NK-92 treated with Interleukin-12 subunit alpha and Interleukin-12 subunit beta, amount 100 ng/mL, for 24 hours (cell line): Measurements from ENCODE around the gene RAB23.

Experiments
- DNase-seq: peaks from one replicate; lab custom pipeline; 2025; lab: John Stamatoyannopoulos, UW

The RAB23 gene

GRCh38 chr6:57180596-57180995 is 41.5 kb downstream of the RAB23 start:
- DNase-seq: no peak

- no peak for DNase-seq
These were observed 44.4 kb downstream of the RAB23 start for GRCh38 chr6:57177545-57178265.

GRCh38 chr6:57174511-57174907 is 47.6 kb downstream of the RAB23 start:
- DNase-seq: no peak

GRCh38 chr6:57173886-57174510 is 48.1 kb downstream of the RAB23 start:
- no peak for DNase-seq

- DNase-seq: no peak
These were observed 48.8 kb downstream of the RAB23 start for GRCh38 chr6:57173056-57173885.

GRCh38 chr6:57172136-57173055 is 49.7 kb downstream of the RAB23 start, which contains the start of gene BAG2:
Gene BAG2, plus strand, starts transcription at chr6:57172326. Its CDS starts 372 bp downstream, at chr6:57172698.
- DNase-seq: peak; percentile 72

GRCh38 chr6:57165080-57165479 is 57.0 kb downstream of the RAB23 start:
- DNase-seq: no peak

GRCh38 chr6:57163956-57164355 is 58.2 kb downstream of the RAB23 start:
- DNase-seq: no peak

GRCh38 chr6:57162516-57162915 is 59.6 kb downstream of the RAB23 start:
- DNase-seq: no peak

GRCh38 chr6:57162028-57162427 is 60.1 kb downstream of the RAB23 start:
- DNase-seq: no peak

- no peak for DNase-seq
These were observed 63.0 kb downstream of the RAB23 start for GRCh38 chr6:57159127-57159526.

- no peak for DNase-seq
These were observed 63.4 kb downstream of the RAB23 start for GRCh38 chr6:57158658-57159057.

- no peak for DNase-seq
These were observed 73.9 kb downstream of the RAB23 start for GRCh38 chr6:57147955-57148858.

- no peak for DNase-seq
These were observed 74.7 kb downstream of the RAB23 start for GRCh38 chr6:57147401-57147800.

GRCh38 chr6:57143690-57144089 is 78.4 kb downstream of the RAB23 start:
- DNase-seq: no peak

GRCh38 chr6:57142178-57142525 is 80.0 kb downstream of the RAB23 start:
- DNase-seq: no peak

GRCh38 chr6:57141451-57142177 is 80.5 kb downstream of the RAB23 start:
- no peak for DNase-seq

- no peak for DNase-seq
These were observed 84.1 kb downstream of the RAB23 start for GRCh38 chr6:57138026-57138425.

GRCh38 chr6:57137350-57137749 is 84.8 kb downstream of the RAB23 start:
- DNase-seq: no peak
